Measurements from ENCODE around the gene INHBA. TPM values are rescaled to one million over a fixed set of nuclear protein-coding genes. Genes with fewer than 3 reads are reported as not detected.

INHBA gene
- total RNA-seq, 1 experiment from 2014 or later: 1.7 TPM

DNA sequence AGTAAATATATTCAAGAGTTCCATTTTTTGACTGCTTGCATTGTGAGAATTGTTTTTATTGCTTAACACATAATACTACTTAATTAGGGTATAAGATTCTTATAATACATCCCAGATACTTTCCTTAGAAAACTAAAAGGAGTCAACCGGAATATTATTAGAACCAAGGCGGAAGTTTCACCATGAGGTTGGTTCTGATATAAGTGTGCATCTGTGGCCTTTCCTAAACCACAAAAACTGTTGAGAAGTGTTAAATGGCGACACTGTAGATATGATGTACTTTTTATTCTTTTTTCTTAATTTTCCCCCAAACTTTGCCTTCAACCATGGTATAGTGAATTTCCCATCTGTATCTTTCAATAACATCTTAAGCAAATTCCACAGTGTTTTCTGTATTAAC is 32.3 kb upstream of the INHBA start:
- peaks cover 20 to 26% of the 10 kb centered on the region in 2 experiments for H3K4me1 Mint-ChIP-seq
- Histone ChIP-seq H2BK5ac (ENCODE audit: insufficient read length, low read length) (no peak overlapping the region), H4K5ac (ENCODE audit: insufficient read length, low read depth, low read length) (no peak overlapping the region), H3K23ac (ENCODE audit: insufficient read length, low read depth, low read length) (no peak overlapping the region), H3K23me2 (ENCODE audit: insufficient read length, low read depth, low read length, poor library complexity, severe bottlenecking) (no peaks in the 10 kb centered on the region), H2AK5ac (ENCODE audit: insufficient read length, low read length) (no peak overlapping the region), H2BK15ac (ENCODE audit: low read depth, low read length) (no peak overlapping the region), H4K91ac (ENCODE audit: insufficient read length, low read depth, low read length) (no peak overlapping the region), H3K14ac (ENCODE audit: insufficient read depth, low read length) (no peak overlapping the region), H3K4me1 (ENCODE audit: insufficient read depth, low read length) (0 out of 2 replicates have a peak, but pooled peaks cover 3% of the 10 kb centered on the region), H2BK120ac (ENCODE audit: low read depth, low read length, poor library complexity, severe bottlenecking) (no peak overlapping the region), H3K4ac (ENCODE audit: low read depth, low read length) (no peak overlapping the region), H2BK20ac (ENCODE audit: low read depth, low read length, poor library complexity, severe bottlenecking) (no peak overlapping the region), H3K4me2 (ENCODE audit: insufficient read depth, insufficient read length, low read length) (no peak overlapping the region), H3K18ac (ENCODE audit: insufficient read length, low read depth, low read length) (no peak overlapping the region), H3K56ac (ENCODE audit: insufficient read length, low read depth, low read length) (no peak overlapping the region), H3K27me3 (ENCODE audit: insufficient read depth, low read length) (no peaks in the 10 kb centered on the region), H3K9me3 (ENCODE audit: control insufficient read depth, low read depth, low read length) (no peaks in the 10 kb centered on the region), H2BK12ac (ENCODE audit: insufficient read length, low read depth, low read length) (no peak overlapping the region), H3T11ph (ENCODE audit: low read length) (no peak overlapping the region), H2AFZ (ENCODE audit: low read length) (no peak overlapping the region), H4K8ac (replicated peaks; ENCODE audit: insufficient read length, low read depth, low read length) (no peak overlapping the region), H3K79me2 (ENCODE audit: insufficient read depth, low read length) (no peaks in the 10 kb centered on the region), H4K20me1 (ENCODE audit: control insufficient read depth, insufficient read depth, insufficient read length) (no peaks in the 10 kb centered on the region), H3K79me1 (ENCODE audit: insufficient read depth, low read depth, low read length, poor library complexity, severe bottlenecking) (no peaks in the 10 kb centered on the region), H3K9ac (ENCODE audit: extremely low read depth, insufficient read length, low read length) (no peak overlapping the region), H3K27ac (ENCODE audit: insufficient read length, low read depth, low read length) (no peak overlapping the region)
- DNase-seq: no peak
- TF ChIP-seq, protein P1, sequence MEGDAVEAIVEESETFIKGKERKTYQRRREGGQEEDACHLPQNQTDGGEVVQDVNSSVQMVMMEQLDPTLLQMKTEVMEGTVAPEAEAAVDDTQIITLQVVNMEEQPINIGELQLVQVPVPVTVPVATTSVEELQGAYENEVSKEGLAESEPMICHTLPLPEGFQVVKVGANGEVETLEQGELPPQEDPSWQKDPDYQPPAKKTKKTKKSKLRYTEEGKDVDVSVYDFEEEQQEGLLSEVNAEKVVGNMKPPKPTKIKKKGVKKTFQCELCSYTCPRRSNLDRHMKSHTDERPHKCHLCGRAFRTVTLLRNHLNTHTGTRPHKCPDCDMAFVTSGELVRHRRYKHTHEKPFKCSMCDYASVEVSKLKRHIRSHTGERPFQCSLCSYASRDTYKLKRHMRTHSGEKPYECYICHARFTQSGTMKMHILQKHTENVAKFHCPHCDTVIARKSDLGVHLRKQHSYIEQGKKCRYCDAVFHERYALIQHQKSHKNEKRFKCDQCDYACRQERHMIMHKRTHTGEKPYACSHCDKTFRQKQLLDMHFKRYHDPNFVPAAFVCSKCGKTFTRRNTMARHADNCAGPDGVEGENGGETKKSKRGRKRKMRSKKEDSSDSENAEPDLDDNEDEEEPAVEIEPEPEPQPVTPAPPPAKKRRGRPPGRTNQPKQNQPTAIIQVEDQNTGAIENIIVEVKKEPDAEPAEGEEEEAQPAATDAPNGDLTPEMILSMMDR (conservative IDR thresholded peaks at IDR 0.05): no peak
- H3K36me3 Mint-ChIP-seq (ENCODE audit: insufficient read depth in 1 of 3, low read depth in 3 of 3): no peaks in the 10 kb centered on the region
- H3K4me3 Mint-ChIP-seq: no peak overlapping the region
- no peaks in the 10 kb centered on the region for H3K27me3 Mint-ChIP-seq (ENCODE audit: low read depth)
- H3K9me3 Mint-ChIP-seq: no peaks in the 10 kb centered on the region; a peak in 1 of 5 replicates
- no CpG with 5 or more reads among the region's 3 CpGs for WGBS (ENCODE audit: extremely low coverage, insufficient read length, low lambda C conversion rate)
- H3K27ac Mint-ChIP-seq: no peak overlapping the region
